ENCODE results near the gene MTA3. TPM values are rescaled to one million over a fixed set of nuclear protein-coding genes. Genes with fewer than 3 reads are reported as not detected.

Gene MTA3
- total and polyA plus RNA-seq, 9 of the 15 experiments (the other 6 are each of a cell fraction or from before 2014, with no cell fraction given): 12.4 to 39.6 (median 23.5) TPM

- no peak for TF ChIP-seq ZBTB40 (IDR thresholded peaks at IDR 0.05)
- no peak for TF ChIP-seq ZBTB40 (CRISPR knock-in tag; IDR thresholded peaks at IDR 0.05)
- TF ChIP-seq PREB (CRISPR knock-in tag; IDR thresholded peaks at IDR 0.05): no peak
- no peak for TF ChIP-seq JUNB (CRISPR knock-in tag; conservative IDR thresholded peaks at IDR 0.05)
- TF ChIP-seq ETV6 (IDR thresholded peaks at IDR 0.05; ENCODE audit: borderline replicate concordance in 1 of 2, low read depth in 2 of 2, low read length in 1 of 2): no peak
- no peak for TF ChIP-seq ETV6 (CRISPR knock-in tag; IDR thresholded peaks at IDR 0.05; ENCODE audit: borderline replicate concordance)
- no peak for TF ChIP-seq TAF7 (tag; IDR thresholded peaks at IDR 0.05)
- no peak for TF ChIP-seq KAT7 (CRISPR knock-in tag; IDR thresholded peaks at IDR 0.05; ENCODE audit: borderline replicate concordance)
- TF ChIP-seq NR1H2 (CRISPR knock-in tag; IDR thresholded peaks at IDR 0.05): no peak
- TF ChIP-seq SAFB (IDR thresholded peaks at IDR 0.05; ENCODE audit: borderline replicate concordance, low read depth, low read length): no peak
- TF ChIP-seq FUS (optimal IDR thresholded peaks at IDR 0.05; ENCODE audit: low read depth, low read length): no peak
- TF ChIP-seq TCF3 (CRISPR knock-in tag; IDR thresholded peaks at IDR 0.05): no peak
- TF ChIP-seq RFX7 (CRISPR knock-in tag; IDR thresholded peaks at IDR 0.05): no peak
- TF ChIP-seq ZNF77 (CRISPR knock-in tag; IDR thresholded peaks at IDR 0.05): no peak
- 0 out of 2 replicates have a peak, but pooled peaks have one; percentile 14 for TF ChIP-seq ARID1B (IDR thresholded peaks at IDR 0.05)
- TF ChIP-seq MAX (CRISPR knock-in tag; IDR thresholded peaks at IDR 0.05): peak; percentile 86
Measured at GRCh38 chr2:42770288-42771131, 202.1 kb downstream of the MTA3 start (continued).

All from K562 (cell line).